ENCODE results near the gene PAPSS2.

- no peak for TF ChIP-seq CTCF (conservative IDR thresholded peaks at IDR 0.05; ENCODE audit: low read depth in 2 of 2)
- no peak for TF ChIP-seq ZNF114 (CRISPR knock-in tag; IDR thresholded peaks at IDR 0.05)
- no peak for TF ChIP-seq CREB1 (CRISPR knock-in tag; IDR thresholded peaks at IDR 0.05; ENCODE audit: low read depth)
- TF ChIP-seq EZH2 (IDR thresholded peaks at IDR 0.05; ENCODE audit: low read depth, unreplicated experiment) = no peak
These were observed 12.9 kb downstream of the PAPSS2 start for GRCh38 chr10:87672551-87672950.

Measured in GM23338 (cell line).